Measurements from ENCODE around the gene TSPAN3.
A peak's percentile ranks its signal among the peaks of the same experiment; 100 is the strongest.

The TSPAN3 gene

GRCh38 chr15:77084436-77084835 is 13.5 kb upstream of the TSPAN3 start:
- Histone ChIP-seq H3F3A (ENCODE audit: control insufficient read depth, insufficient read depth) (no peaks in the 10 kb centered on the region), H3K4me1 (ENCODE audit: control insufficient read depth, low read length) (peaks cover 17% of the 10 kb centered on the region), H3K4me2 (ENCODE audit: low read length) (peak overlapping the region; percentile 56), H4K20me1 (ENCODE audit: control insufficient read depth, insufficient read depth, low read depth, low read length) (no peaks in the 10 kb centered on the region), H3K27ac (ENCODE audit: low read depth, low read length) (no peak overlapping the region), H3K27me3 (ENCODE audit: control insufficient read depth, low read length) (no peaks in the 10 kb centered on the region), H3K79me2 (ENCODE audit: control insufficient read depth, low read length) (no peaks in the 10 kb centered on the region), H3K4me3 (ENCODE audit: low read length) (peak overlapping the region; percentile 40), H3K36me3 (ENCODE audit: control insufficient read depth, low read length) (no peaks in the 10 kb centered on the region), H3K9me2 (replicated peaks; ENCODE audit: control insufficient read depth, low read length) (no peaks in the 10 kb centered on the region), H3K9me3 (ENCODE audit: control insufficient read depth, insufficient read depth, low read length) (no peaks in the 10 kb centered on the region)
- no peak for TF ChIP-seq CTCF (IDR thresholded peaks at IDR 0.05; ENCODE audit: low read depth, low read length, poor library complexity, severe bottlenecking)
- no peak for TF ChIP-seq EZH2phosphoT487 (IDR thresholded peaks at IDR 0.05; ENCODE audit: borderline replicate concordance, low read length)

- Histone ChIP-seq H3K36me3 (ENCODE audit: control insufficient read depth, low read length) (no peaks in the 10 kb centered on the region), H4K20me1 (ENCODE audit: control insufficient read depth, insufficient read depth, low read depth, low read length) (no peaks in the 10 kb centered on the region), H3K4me2 (ENCODE audit: low read length) (peak overlapping the region; percentile 56), H3K27me3 (ENCODE audit: control insufficient read depth, low read length) (no peaks in the 10 kb centered on the region), H3K79me2 (ENCODE audit: control insufficient read depth, low read length) (no peaks in the 10 kb centered on the region), H3K27ac (ENCODE audit: low read depth, low read length) (no peak overlapping the region), H3F3A (ENCODE audit: control insufficient read depth, insufficient read depth) (no peaks in the 10 kb centered on the region), H3K9me2 (replicated peaks; ENCODE audit: control insufficient read depth, low read length) (no peaks in the 10 kb centered on the region), H3K4me1 (ENCODE audit: control insufficient read depth, low read length) (peaks cover 17% of the 10 kb centered on the region), H3K9me3 (ENCODE audit: control insufficient read depth, insufficient read depth, low read length) (no peaks in the 10 kb centered on the region), H3K4me3 (ENCODE audit: low read length) (peak overlapping the region; percentile 40)
- TF ChIP-seq CTCF (IDR thresholded peaks at IDR 0.05; ENCODE audit: low read depth, low read length, poor library complexity, severe bottlenecking): no peak
- TF ChIP-seq EZH2phosphoT487 (IDR thresholded peaks at IDR 0.05; ENCODE audit: borderline replicate concordance, low read length): no peak
Observed at GRCh38 chr15:77083381-77084160, 12.7 kb upstream of the TSPAN3 start.

GRCh38 chr15:77081971-77082370 is 11.1 kb upstream of the TSPAN3 start:
- H3K4me2 ChIP-seq (ENCODE audit: low read length): no peak overlapping the region
- H3K27ac ChIP-seq (ENCODE audit: low read depth, low read length): no peak overlapping the region
- H4K20me1 ChIP-seq (ENCODE audit: control insufficient read depth, insufficient read depth, low read depth, low read length): no peaks in the 10 kb centered on the region
- no peaks in the 10 kb centered on the region for H3K9me2 ChIP-seq (replicated peaks; ENCODE audit: control insufficient read depth, low read length)
- no peaks in the 10 kb centered on the region for H3K36me3 ChIP-seq (ENCODE audit: control insufficient read depth, low read length)
- no peak overlapping the region for H3K4me3 ChIP-seq (ENCODE audit: low read length)
- H3K79me2 ChIP-seq (ENCODE audit: control insufficient read depth, low read length): no peaks in the 10 kb centered on the region
- no peak for TF ChIP-seq CTCF (IDR thresholded peaks at IDR 0.05; ENCODE audit: low read depth, low read length, poor library complexity, severe bottlenecking)
- no peak for TF ChIP-seq EZH2phosphoT487 (IDR thresholded peaks at IDR 0.05; ENCODE audit: borderline replicate concordance, low read length)
- H3K4me1 ChIP-seq (ENCODE audit: control insufficient read depth, low read length): peaks cover 17% of the 10 kb centered on the region
- H3K9me3 ChIP-seq (ENCODE audit: control insufficient read depth, insufficient read depth, low read length): no peaks in the 10 kb centered on the region
- no peaks in the 10 kb centered on the region for H3K27me3 ChIP-seq (ENCODE audit: control insufficient read depth, low read length)
- no peaks in the 10 kb centered on the region for H3F3A ChIP-seq (ENCODE audit: control insufficient read depth, insufficient read depth)

Data from DOHH2 (cell line).